ENCODE data around the gene CARHSP1. TPM values are rescaled to one million over a fixed set of nuclear protein-coding genes. Genes with fewer than 3 reads are reported as not detected.

The CARHSP1 gene
- total RNA-seq, 1 donor from 2014 or later = 23.9 TPM

GRCh38 chr16:8853150-8853549 is 15.7 kb downstream of the CARHSP1 start:
- Histone ChIP-seq H3K27ac (replicated peaks) (peak overlapping the region; percentile 77), H3K36me3 (peaks cover 71% of the 10 kb centered on the region), H3K9me3 (replicated peaks) (no peaks in the 10 kb centered on the region), H3K27me3 (ENCODE audit: low read depth) (no peaks in the 10 kb centered on the region), H3K4me3 (no peak overlapping the region), H3K4me1 (peaks cover 73% of the 10 kb centered on the region)
- TF ChIP-seq CTCF (IDR thresholded peaks at IDR 0.05; ENCODE audit: borderline replicate concordance) = no peak
- no peak for DNase-seq
- intact Hi-C loops (cut with micrococcal nuclease) = no loop called here

GRCh38 chr16:8852534-8852933 is 16.3 kb downstream of the CARHSP1 start:
- peaks cover 74% of the 10 kb centered on the region for H3K36me3 ChIP-seq
- H3K4me1 ChIP-seq = peaks cover 77% of the 10 kb centered on the region
- DNase-seq = no peak
- H3K27me3 ChIP-seq (ENCODE audit: low read depth) = no peaks in the 10 kb centered on the region
- no peak overlapping the region for H3K4me3 ChIP-seq
- H3K9me3 ChIP-seq (replicated peaks) = no peaks in the 10 kb centered on the region
- no peak for TF ChIP-seq CTCF (IDR thresholded peaks at IDR 0.05; ENCODE audit: borderline replicate concordance)
- intact Hi-C loops (cut with micrococcal nuclease) = no loop called here
- peak overlapping the region; percentile 77 for H3K27ac ChIP-seq (replicated peaks)

- Histone ChIP-seq H3K4me3 (no peak overlapping the region), H3K9me3 (replicated peaks) (no peaks in the 10 kb centered on the region), H3K27ac (replicated peaks) (peak overlapping the region; percentile 77), H3K27me3 (ENCODE audit: low read depth) (no peaks in the 10 kb centered on the region), H3K4me1 (peaks cover 79% of the 10 kb centered on the region), H3K36me3 (peaks cover 79% of the 10 kb centered on the region)
- no peak for DNase-seq
- intact Hi-C loops (cut with micrococcal nuclease) = no loop called here
- no peak for TF ChIP-seq CTCF (IDR thresholded peaks at IDR 0.05; ENCODE audit: borderline replicate concordance)
These were observed 16.9 kb downstream of the CARHSP1 start for GRCh38 chr16:8851761-8852403.

- Histone ChIP-seq H3K4me1 (peaks cover 84% of the 10 kb centered on the region), H3K36me3 (peaks cover 70% of the 10 kb centered on the region), H3K9me3 (replicated peaks) (no peaks in the 10 kb centered on the region), H3K27me3 (ENCODE audit: low read depth) (no peaks in the 10 kb centered on the region), H3K27ac (replicated peaks) (peak overlapping the region; percentile 77), H3K4me3 (peak overlapping the region; percentile 4)
- intact Hi-C loops (cut with micrococcal nuclease) = no loop called here
- TF ChIP-seq CTCF (IDR thresholded peaks at IDR 0.05; ENCODE audit: borderline replicate concordance) = no peak
- peak; percentile 60 for DNase-seq
These were observed 18.4 kb downstream of the CARHSP1 start for GRCh38 chr16:8850279-8850885.

GRCh38 chr16:8849411-8850011 is 19.3 kb downstream of the CARHSP1 start:
- H3K4me3 ChIP-seq = peak overlapping the region; percentile 4
- no peak for DNase-seq
- no peaks in the 10 kb centered on the region for H3K27me3 ChIP-seq (ENCODE audit: low read depth)
- no peak for TF ChIP-seq CTCF (IDR thresholded peaks at IDR 0.05; ENCODE audit: borderline replicate concordance)
- H3K36me3 ChIP-seq = peaks cover 62% of the 10 kb centered on the region
- intact Hi-C loops (cut with micrococcal nuclease) = no loop called here
- no peaks in the 10 kb centered on the region for H3K9me3 ChIP-seq (replicated peaks)
- H3K4me1 ChIP-seq = peaks cover 84% of the 10 kb centered on the region
- H3K27ac ChIP-seq (replicated peaks) = peak overlapping the region; percentile 77
